ENCODE data around the gene KIAA1328. TPM values are rescaled to one million over a fixed set of nuclear protein-coding genes. Genes with fewer than 3 reads are reported as not detected.

Gene KIAA1328
- total RNA-seq, 6 experiments from 2014 or later: 2.0 to 4.5 (median 2.9) TPM

DNA sequence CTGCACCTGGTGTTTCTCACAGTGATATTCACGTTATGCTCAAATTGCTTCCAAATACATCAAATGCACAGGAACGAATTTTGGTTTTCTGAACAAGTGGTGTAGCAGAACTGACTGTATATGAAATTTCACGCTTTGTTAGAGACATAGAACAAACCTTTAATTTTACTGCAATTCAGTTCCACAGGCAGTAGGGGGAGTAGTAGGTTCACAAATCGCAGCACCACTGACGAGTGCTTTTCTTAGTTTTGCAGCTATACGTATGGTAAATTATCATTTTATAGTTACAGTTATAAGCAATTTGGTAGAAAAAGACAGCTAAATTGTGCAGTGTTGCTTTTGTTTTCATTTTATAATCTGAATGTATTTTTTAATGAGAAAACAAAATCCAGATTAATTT lies 113.3 kb downstream of the KIAA1328 start:
- no peak for DNase-seq
- H3K9me3 ChIP-seq: peaks cover 0 to 4% (median 0%) of the 10 kb centered on the region in 4 donors
- peak in 3 of 4 donors; percentile 37 to 46 (median 39) for ATAC-seq
- TF ChIP-seq, protein P1, sequence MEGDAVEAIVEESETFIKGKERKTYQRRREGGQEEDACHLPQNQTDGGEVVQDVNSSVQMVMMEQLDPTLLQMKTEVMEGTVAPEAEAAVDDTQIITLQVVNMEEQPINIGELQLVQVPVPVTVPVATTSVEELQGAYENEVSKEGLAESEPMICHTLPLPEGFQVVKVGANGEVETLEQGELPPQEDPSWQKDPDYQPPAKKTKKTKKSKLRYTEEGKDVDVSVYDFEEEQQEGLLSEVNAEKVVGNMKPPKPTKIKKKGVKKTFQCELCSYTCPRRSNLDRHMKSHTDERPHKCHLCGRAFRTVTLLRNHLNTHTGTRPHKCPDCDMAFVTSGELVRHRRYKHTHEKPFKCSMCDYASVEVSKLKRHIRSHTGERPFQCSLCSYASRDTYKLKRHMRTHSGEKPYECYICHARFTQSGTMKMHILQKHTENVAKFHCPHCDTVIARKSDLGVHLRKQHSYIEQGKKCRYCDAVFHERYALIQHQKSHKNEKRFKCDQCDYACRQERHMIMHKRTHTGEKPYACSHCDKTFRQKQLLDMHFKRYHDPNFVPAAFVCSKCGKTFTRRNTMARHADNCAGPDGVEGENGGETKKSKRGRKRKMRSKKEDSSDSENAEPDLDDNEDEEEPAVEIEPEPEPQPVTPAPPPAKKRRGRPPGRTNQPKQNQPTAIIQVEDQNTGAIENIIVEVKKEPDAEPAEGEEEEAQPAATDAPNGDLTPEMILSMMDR (IDR thresholded peaks at IDR 0.05): peak; percentile 32 to 50 (median 42)
- TF ChIP-seq POLR2A (IDR thresholded peaks at IDR 0.05): no peak
- no peaks in the 10 kb centered on the region for H3K4me1 ChIP-seq
- H3K36me3 ChIP-seq: no peaks in the 10 kb centered on the region
- no peak overlapping the region for H3K4me3 ChIP-seq
- WGBS (ENCODE audit: insufficient coverage, low coverage, low lambda C conversion rate, missing lambda C conversion rate): 61% methylated on average over 6 of the region's 6 CpGs
- H3K27me3 ChIP-seq: no peaks in the 10 kb centered on the region
- intact Hi-C loops (cut with DNase I): no loop called here
- H3K27ac ChIP-seq: no peak overlapping the region

DNA sequence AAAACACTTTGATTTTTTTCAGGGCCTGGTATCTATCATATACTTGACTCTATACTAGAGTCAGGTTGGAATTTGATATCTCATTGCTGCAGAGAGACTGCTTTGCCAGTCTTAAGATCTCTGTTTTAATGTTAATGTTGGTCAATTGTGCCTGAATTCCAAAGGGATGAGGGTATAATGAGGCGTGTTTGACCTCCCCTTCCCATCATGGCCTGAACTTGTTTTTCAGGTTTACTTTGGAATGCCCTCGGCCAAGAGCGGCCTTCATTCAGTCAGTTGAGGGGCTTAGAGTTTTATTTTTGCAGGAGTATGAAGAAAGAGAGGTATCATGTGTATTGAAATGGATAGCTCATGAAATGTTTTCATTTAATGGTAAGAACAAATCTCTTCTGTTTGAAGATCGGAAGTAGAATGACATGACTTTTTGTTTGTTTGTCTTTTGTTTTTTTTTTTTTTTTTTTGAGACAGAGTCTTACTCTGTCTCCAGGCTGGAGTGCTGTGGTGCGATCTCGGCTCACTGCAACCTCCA lies 119.0 kb downstream of the KIAA1328 start:
- DNase-seq: no peak
- no peak overlapping the region for H3K27ac ChIP-seq
- no peaks in the 10 kb centered on the region for H3K9me3 ChIP-seq
- no peak for ATAC-seq
- no peaks in the 10 kb centered on the region for H3K36me3 ChIP-seq
- no peaks in the 10 kb centered on the region for H3K27me3 ChIP-seq
- H3K4me3 ChIP-seq: no peak overlapping the region
- intact Hi-C loops (cut with DNase I): no loop called here
- no peaks in the 10 kb centered on the region for H3K4me1 ChIP-seq
- TF ChIP-seq, protein P1 (IDR thresholded peaks at IDR 0.05): no peak
- no peak for TF ChIP-seq POLR2A (IDR thresholded peaks at IDR 0.05)
- 88% methylated on average over 6 of the region's 6 CpGs for WGBS (ENCODE audit: insufficient coverage, low coverage, low lambda C conversion rate, missing lambda C conversion rate)

DNA sequence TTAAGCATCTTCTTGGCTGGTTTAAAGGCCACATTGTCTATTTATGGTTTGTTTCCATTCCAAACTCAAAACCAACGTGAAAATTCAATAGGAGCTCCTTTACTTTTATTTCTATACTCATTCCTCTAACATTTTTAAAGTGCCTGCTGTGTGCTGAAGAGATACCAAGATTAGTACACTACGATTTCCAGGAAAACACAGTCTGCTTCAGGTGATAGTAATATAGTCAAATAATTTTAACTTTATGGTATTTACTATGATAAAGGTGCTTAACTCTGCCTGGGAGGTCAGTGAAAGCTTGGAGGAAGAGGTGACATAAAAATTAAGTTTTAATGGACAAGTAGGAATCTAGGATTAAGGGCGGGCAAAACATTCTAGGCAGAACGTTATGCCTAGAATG lies 121.4 kb downstream of the KIAA1328 start:
- Histone ChIP-seq H3K4me1 (no peaks in the 10 kb centered on the region), H3K9me3 (no peaks in the 10 kb centered on the region), H3K4me3 (no peak overlapping the region), H3K36me3 (no peaks in the 10 kb centered on the region), H3K27me3 (no peaks in the 10 kb centered on the region), H3K27ac (no peak overlapping the region)
- ATAC-seq (no peak), DNase-seq (no peak)
- WGBS (ENCODE audit: insufficient coverage, low coverage, low lambda C conversion rate, missing lambda C conversion rate): 51% methylated on average over 4 of the region's 4 CpGs
- TF ChIP-seq, protein P1 (IDR thresholded peaks at IDR 0.05): no peak
- no peak for TF ChIP-seq POLR2A (IDR thresholded peaks at IDR 0.05)
- intact Hi-C loops (cut with DNase I): no loop called here

DNA sequence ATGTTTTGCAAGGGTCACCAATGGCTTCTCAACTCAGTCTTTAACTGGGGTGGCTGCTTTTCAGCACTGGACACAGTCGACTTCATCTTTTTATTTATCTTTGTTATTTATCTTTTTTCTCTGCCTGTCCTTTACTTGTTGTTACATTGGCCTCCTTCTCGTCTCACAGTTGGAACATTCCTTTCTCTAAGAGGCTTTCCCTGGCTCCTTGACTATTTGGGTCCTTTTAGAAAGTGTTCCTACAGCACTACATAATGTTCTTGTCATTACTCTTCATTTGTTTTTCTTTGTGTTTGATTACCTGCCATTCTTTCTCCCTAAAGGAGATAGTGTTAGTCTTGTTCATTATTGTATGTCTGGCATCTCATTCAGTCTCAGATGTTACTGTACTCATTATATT lies 122.0 kb downstream of the KIAA1328 start:
- no peak for TF ChIP-seq POLR2A (IDR thresholded peaks at IDR 0.05)
- DNase-seq (no peak), ATAC-seq (no peak)
- no peaks in the 10 kb centered on the region for H3K36me3 ChIP-seq
- H3K4me3 ChIP-seq: no peak overlapping the region
- intact Hi-C loops (cut with DNase I): no loop called here
- no peak overlapping the region for H3K27ac ChIP-seq
- no peaks in the 10 kb centered on the region for H3K4me1 ChIP-seq
- no peaks in the 10 kb centered on the region for H3K9me3 ChIP-seq
- H3K27me3 ChIP-seq: no peaks in the 10 kb centered on the region
- 74% methylated on average over 2 of the region's 2 CpGs for WGBS (ENCODE audit: insufficient coverage, low coverage, low lambda C conversion rate, missing lambda C conversion rate)

DNA sequence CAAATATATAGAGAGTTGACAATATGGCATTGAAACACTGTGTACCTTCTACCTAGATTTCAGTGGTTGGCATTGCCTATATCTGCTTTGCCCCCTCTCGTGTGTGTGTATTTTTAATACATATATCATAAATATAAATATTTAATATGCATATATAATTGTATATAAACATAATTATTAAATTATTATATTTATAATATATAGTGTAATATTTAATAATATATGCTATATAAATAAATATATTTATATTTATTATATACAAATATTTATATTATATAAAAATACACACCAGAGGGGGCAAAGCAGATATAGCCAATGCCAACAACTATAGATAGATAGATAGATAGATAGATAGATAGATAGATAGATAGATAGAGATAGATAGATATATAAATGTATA lies 124.1 kb downstream of the KIAA1328 start:
- ATAC-seq (no peak), DNase-seq (no peak)
- no peak for TF ChIP-seq POLR2A (IDR thresholded peaks at IDR 0.05)
- TF ChIP-seq, protein P1 (IDR thresholded peaks at IDR 0.05): no peak
- no peak overlapping the region for H3K4me3 ChIP-seq
- no peak overlapping the region for H3K27ac ChIP-seq
- intact Hi-C loops (cut with DNase I): no loop called here
- 90% methylated on average over 1 of the region's 1 CpG for WGBS (ENCODE audit: insufficient coverage, low coverage, low lambda C conversion rate, missing lambda C conversion rate)
- H3K4me1 ChIP-seq: no peaks in the 10 kb centered on the region
- no peaks in the 10 kb centered on the region for H3K27me3 ChIP-seq
- no peaks in the 10 kb centered on the region for H3K9me3 ChIP-seq
- no peaks in the 10 kb centered on the region for H3K36me3 ChIP-seq

Measured in right lobe of liver (tissue), 6 donors.